B cell (primary cell): ENCODE results near the gene STK24. TPM values are rescaled to one million over a fixed set of nuclear protein-coding genes. Genes with fewer than 3 reads are reported as not detected.

Experiments
- ATAC-seq: fragments of 200-7000 bp; cut with Tn5 transposase; one replicate; pipeline ENCODE4 v1.10.0; 2021; ENCODE audit warnings: low read depth, mild to moderate bottlenecking, moderate number of reproducible peaks, moderate library complexity
- CTCF ChIA-PET: fragments of 350-600 bp; sonication (Branson Sonifier 250); formaldehyde crosslinking; loops from one replicate; lab custom pipeline; 2021; ENCODE audit warnings: antibody characterized with exemption, inconsistent platforms; lab: Charles Lee
- POLR2A ChIA-PET: fragments of 350-600 bp; sonication (Branson Sonifier 250); formaldehyde crosslinking; loops from one replicate; lab custom pipeline; 2021; ENCODE audit warnings: antibody characterized with exemption; lab: Charles Lee
- DNase-seq: peaks from one replicate; pipeline ENCODE4 v3.0.0; 2013
- H2AFZ ChIP-seq: 2 replicates; pipeline ENCODE4 v1.6.1; 2012; ENCODE audit warnings: mild to moderate bottlenecking, low read depth, low read length; ENCODE audit not compliant: insufficient read depth, poor library complexity, severe bottlenecking
- H3K27ac ChIP-seq, 2 donors: 1 replicate in 1 of 2; 2 replicates in 1 of 2; pipeline ENCODE4 v1.5.1; 2012 to 2013; ENCODE audit warnings: low read length in 2 of 2, mild to moderate bottlenecking in 2 of 2, moderate library complexity in 1 of 2
- H3K27me3 ChIP-seq, 4 experiments: fragments of 200-600 bp in 1 of 4; sonication (generic) in 1 of 4; replicated peaks in 1 of 4; 1 replicate in 2 of 4; 2 replicates in 2 of 4; pipeline versions ENCODE4 v1.6.1 to v1.7.0; 2013 to 2016; ENCODE audit warnings: low read length in 3 of 4, mild to moderate bottlenecking in 2 of 4, mixed read lengths in 1 of 4, moderate library complexity in 1 of 4; ENCODE audit not compliant: insufficient read depth in 4 of 4, control insufficient read depth in 3 of 4; ENCODE audit errors: control extremely low read depth in 1 of 4
- H3K36me3 ChIP-seq, 2 experiments: replicated peaks in 1 of 2; 1 replicate in 1 of 2; 2 replicates in 1 of 2; pipeline versions ENCODE4 v1.6.1 to v1.7.1; 2013; ENCODE audit warnings: low read length in 1 of 2; ENCODE audit not compliant: insufficient read depth in 2 of 2, control insufficient read depth in 1 of 2; ENCODE audit errors: control extremely low read depth in 1 of 2, extremely low read depth in 1 of 2
- H3K4me1 ChIP-seq, 2 donors: fragments of 200-600 bp in 1 of 2; sonication (generic) in 1 of 2; 1 replicate in 1 of 2; 2 replicates in 1 of 2; pipeline versions ENCODE4 v1.5.1 to v1.6.1; 2013 to 2017; ENCODE audit warnings: low read length in 2 of 2; ENCODE audit not compliant: control insufficient read depth in 2 of 2, insufficient read depth in 2 of 2
- H3K4me2 ChIP-seq: replicated peaks from 2 replicates; pipeline ENCODE3; 2012; ENCODE audit warnings: mild to moderate bottlenecking, low read depth, low read length; ENCODE audit not compliant: poor library complexity, severe bottlenecking
- H3K4me3 ChIP-seq, 5 experiments: fragments of 200-600 bp in 1 of 5; sonication (generic) in 1 of 5; 1 replicate in 3 of 5; 2 replicates in 2 of 5; pipeline versions ENCODE4 v1.5.1 to v1.7.0; 2011 to 2016; ENCODE audit warnings: low read length in 4 of 5, mild to moderate bottlenecking in 4 of 5, low read depth in 2 of 5, control low read depth in 1 of 5, moderate library complexity in 1 of 5; ENCODE audit not compliant: insufficient read depth in 1 of 5; ENCODE audit errors: control extremely low read depth in 1 of 5, extremely low read depth in 1 of 5
- H3K79me2 ChIP-seq: fragments of 200-600 bp; sonication (generic); one replicate; pipeline ENCODE4 v1.6.0; 2016; ENCODE audit warnings: low read length; ENCODE audit not compliant: control insufficient read depth, insufficient read depth
- H3K9ac ChIP-seq: fragments of 200-600 bp; sonication (generic); 2 replicates; pipeline ENCODE4 v1.6.1; 2017; ENCODE audit warnings: mild to moderate bottlenecking, low read length, moderate library complexity
- H3K9me3 ChIP-seq, 3 donors: one replicate each; pipeline versions ENCODE4 v1.6.1 to v1.7.1; 2013; ENCODE audit warnings: low read length in 2 of 3; ENCODE audit not compliant: control insufficient read depth in 2 of 3, insufficient read depth in 1 of 3; ENCODE audit errors: control extremely low read depth in 1 of 3
- H4K20me1 ChIP-seq: 2 replicates; pipeline ENCODE4 v1.6.0; 2012; ENCODE audit warnings: mild to moderate bottlenecking, low read length; ENCODE audit not compliant: insufficient read depth, control insufficient read depth, poor library complexity, severe bottlenecking
- H3K27ac Mint-ChIP-seq: one replicate; pipeline ENCODE4 v1.8.0; 2021; ENCODE audit warnings: mixed read lengths
- H3K27me3 Mint-ChIP-seq: one replicate; pipeline ENCODE4 v1.8.0; 2021; ENCODE audit warnings: mixed read lengths
- H3K4me1 Mint-ChIP-seq: one replicate; pipeline ENCODE4 v1.8.0; 2021; ENCODE audit warnings: mixed read lengths
- H3K4me3 Mint-ChIP-seq: one replicate; pipeline ENCODE4 v1.8.0; 2021; ENCODE audit warnings: mixed read lengths
- H3K9me3 Mint-ChIP-seq: one replicate; pipeline ENCODE4 v1.8.0; 2022; ENCODE audit warnings: mixed read lengths; ENCODE audit not compliant: insufficient read depth
- EZH2 ChIP-seq: IDR thresholded peaks from 2 replicates; pipeline ENCODE4 v1.6.1; 2012; ENCODE audit warnings: borderline replicate concordance, low read depth, mild to moderate bottlenecking, moderate library complexity, low read length; ENCODE audit not compliant: insufficient read depth, poor library complexity, severe bottlenecking
- WGBS: methylation state at CpG from one replicate; pipeline ENCODE4 v1.1.5; 2013; ENCODE audit warnings: missing lambda C conversion rate; ENCODE audit not compliant: insufficient coverage; 5-methylcytosine and 5-hydroxymethylcytosine counted together
- intact Hi-C: fragments of 100-400 bp; cut with micrococcal nuclease; formaldehyde crosslinking; loops from one replicate; pipeline ENCODE4 v1.10.0; 2022
- polyA plus RNA-seq: library from polyadenylated mRNA; depleted of rRNA; stranded (reverse); fragments of >200 nt; gene quantifications from 2 replicates; pipeline ENCODE4 v1.2.3, GENCODE V29; 2012
- total RNA-seq, 2 donors: library from RNA; stranded (reverse); fragments of 120-200 nt in 1 of 2; gene quantifications; 1 replicate in 1 of 2; 2 replicates in 1 of 2; pipeline versions ENCODE4 v1.2.3 to v1.2.4, GENCODE V29; 2013 to 2022
- TF ChIP-seq, protein P1 (sequence below): fragments of 200-600 bp; IDR thresholded peaks from one replicate; pipeline ENCODE4 v1.8.0; 2022; ENCODE audit warnings: antibody characterized with exemption, mild to moderate bottlenecking

Gene STK24
- total and polyA plus RNA-seq, 2 donors (not counting 1 experiment from before 2014, with no cell fraction given), result 47.2 to 117 TPM

DNA sequence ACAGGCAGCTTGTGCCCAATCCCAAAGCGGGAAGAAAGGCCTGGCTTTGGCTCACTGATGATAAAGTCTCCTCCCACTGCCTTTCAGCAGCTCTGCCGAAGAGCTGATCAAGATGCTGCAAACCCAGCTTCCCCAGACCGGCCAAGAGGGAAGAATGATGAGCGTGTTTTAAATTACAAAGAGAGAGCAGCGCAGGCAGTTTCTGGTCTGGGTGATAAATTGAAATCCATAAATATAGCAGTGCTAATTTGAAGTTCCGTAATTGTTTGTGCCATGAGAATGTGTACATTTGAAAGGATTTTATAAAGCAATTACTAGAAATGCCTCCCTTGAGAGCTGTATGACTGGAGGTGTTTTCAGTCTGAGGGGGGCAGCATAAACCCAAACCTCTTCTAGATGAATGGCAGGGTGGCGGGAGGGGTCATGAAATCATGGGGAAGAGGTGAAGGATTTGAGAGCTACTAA lies 171.8 kb downstream of the STK24 start:
- Mint-ChIP-seq H3K4me1 (no peaks in the 10 kb centered on the region), H3K4me3 (no peak overlapping the region), H3K27me3 (peaks cover 13% of the 10 kb centered on the region), H3K9me3 (no peaks in the 10 kb centered on the region), H3K27ac (no peak overlapping the region)
- Histone ChIP-seq H3K9me3 (no peaks in the 10 kb centered on the region), H3K79me2 (no peaks in the 10 kb centered on the region), H2AFZ (no peak overlapping the region), H3K9ac (no peak overlapping the region), H4K20me1 (no peaks in the 10 kb centered on the region), H3K36me3 (no peaks in the 10 kb centered on the region), H3K27ac (no peak overlapping the region), H3K4me1 (no peaks in the 10 kb centered on the region), H3K4me3 (no peak overlapping the region), H3K27me3 (peaks cover 0 to 3% (median 0%) of the 10 kb centered on the region in 4 experiments), H3K4me2 (no peak overlapping the region)
- no peak for TF ChIP-seq EZH2
- TF ChIP-seq, protein P1, sequence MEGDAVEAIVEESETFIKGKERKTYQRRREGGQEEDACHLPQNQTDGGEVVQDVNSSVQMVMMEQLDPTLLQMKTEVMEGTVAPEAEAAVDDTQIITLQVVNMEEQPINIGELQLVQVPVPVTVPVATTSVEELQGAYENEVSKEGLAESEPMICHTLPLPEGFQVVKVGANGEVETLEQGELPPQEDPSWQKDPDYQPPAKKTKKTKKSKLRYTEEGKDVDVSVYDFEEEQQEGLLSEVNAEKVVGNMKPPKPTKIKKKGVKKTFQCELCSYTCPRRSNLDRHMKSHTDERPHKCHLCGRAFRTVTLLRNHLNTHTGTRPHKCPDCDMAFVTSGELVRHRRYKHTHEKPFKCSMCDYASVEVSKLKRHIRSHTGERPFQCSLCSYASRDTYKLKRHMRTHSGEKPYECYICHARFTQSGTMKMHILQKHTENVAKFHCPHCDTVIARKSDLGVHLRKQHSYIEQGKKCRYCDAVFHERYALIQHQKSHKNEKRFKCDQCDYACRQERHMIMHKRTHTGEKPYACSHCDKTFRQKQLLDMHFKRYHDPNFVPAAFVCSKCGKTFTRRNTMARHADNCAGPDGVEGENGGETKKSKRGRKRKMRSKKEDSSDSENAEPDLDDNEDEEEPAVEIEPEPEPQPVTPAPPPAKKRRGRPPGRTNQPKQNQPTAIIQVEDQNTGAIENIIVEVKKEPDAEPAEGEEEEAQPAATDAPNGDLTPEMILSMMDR, result no peak
- ATAC-seq (no peak), DNase-seq (no peak)
- intact Hi-C loops, result loop anchor here (1.0 kb wide), 1 partner anchor 268 kb away; no protein-coding TSS in a partner anchor
- CTCF ChIA-PET, result no interaction called here
- POLR2A ChIA-PET, result no interaction called here
- WGBS, result 83% methylated on average over 6 of the region's 7 CpGs

DNA sequence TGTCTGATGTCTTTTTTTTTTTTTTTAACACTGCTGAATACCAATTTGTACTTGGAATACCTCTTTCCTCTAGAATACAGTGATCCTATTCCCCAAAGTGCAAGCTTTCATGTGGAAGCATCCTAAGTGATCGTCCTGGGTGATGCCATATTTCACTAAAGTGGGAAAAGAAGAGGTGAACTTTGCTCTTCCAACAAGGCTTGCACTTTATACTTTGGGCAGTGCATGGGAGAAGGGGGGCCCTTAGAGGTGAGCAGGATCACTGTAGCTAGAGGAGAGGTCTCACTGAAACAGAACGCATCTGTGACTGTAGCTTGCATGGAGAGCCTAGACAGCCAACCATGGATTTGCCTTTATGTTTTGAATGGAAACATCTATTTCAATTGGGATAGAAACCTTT lies 173.8 kb downstream of the STK24 start:
- Mint-ChIP-seq H3K9me3 (no peaks in the 10 kb centered on the region), H3K27me3 (peaks cover 5% of the 10 kb centered on the region), H3K4me3 (no peak overlapping the region), H3K27ac (no peak overlapping the region), H3K4me1 (no peaks in the 10 kb centered on the region)
- POLR2A ChIA-PET, result no interaction called here
- Histone ChIP-seq H3K4me3 (no peak overlapping the region), H3K79me2 (no peaks in the 10 kb centered on the region), H3K4me1 (no peaks in the 10 kb centered on the region), H3K9ac (no peak overlapping the region), H4K20me1 (no peaks in the 10 kb centered on the region), H3K27me3 (no peaks in the 10 kb centered on the region), H3K36me3 (no peaks in the 10 kb centered on the region), H3K4me2 (no peak overlapping the region), H3K9me3 (no peaks in the 10 kb centered on the region), H2AFZ (no peak overlapping the region), H3K27ac (no peak overlapping the region)
- no CpG with 5 or more reads among the region's 2 CpGs for WGBS
- ATAC-seq (no peak), DNase-seq (no peak)
- intact Hi-C loops, result no loop called here
- CTCF ChIA-PET, result interaction anchor here (1.1 kb wide), 1 partner anchor 250 kb away, joined by 3 read pairs; no protein-coding TSS in a partner anchor
- TF ChIP-seq EZH2, result no peak
- TF ChIP-seq, protein P1, result no peak
